AG04449 (cell line): ENCODE measurements around the gene HEXIM1.

ENCODE experiments used
- CTCF ChIA-PET: fragments of 350-600 bp; formaldehyde crosslinking; extraction: SDS; loops from one replicate; lab custom pipeline; 2021; ENCODE audit warnings: antibody characterized with exemption; lab: Yijun Ruan, JAX
- POLR2A ChIA-PET: fragments of 400-600, 350-600 bp; formaldehyde crosslinking; extraction: SDS; loops from one replicate; lab custom pipeline; 2020; ENCODE audit warnings: antibody characterized with exemption, inconsistent platforms; lab: Yijun Ruan, JAX
- DNase-seq: peaks from one replicate; pipeline ENCODE4 v3.0.0-alpha.2; 2010; ENCODE audit warnings: low read depth, low spot score
- H3K4me3 ChIP-seq: 2 replicates; pipeline ENCODE4 v1.5.1; 2011; ENCODE audit warnings: low read depth, mild to moderate bottlenecking, control low read depth, low read length
- CTCF ChIP-seq: IDR thresholded peaks from one replicate; pipeline ENCODE4 v1.5.1; 2011; ENCODE audit warnings: mild to moderate bottlenecking, moderate library complexity, low read length, control low read depth, inconsistent platforms; ENCODE audit not compliant: insufficient read depth; ENCODE audit errors: missing control alignments

The HEXIM1 gene

GRCh38 chr17:45139533-45139920, 8.7 kb upstream of the HEXIM1 start:
- DNase-seq: no peak
- H3K4me3 ChIP-seq: no peak overlapping the region
- no peak for TF ChIP-seq CTCF
- ChIA-PET POLR2A (interaction anchor here (1.6 kb wide), 1 partner anchor 9 kb away, joined by 8 read pairs; the partner anchor contains the start of gene HEXIM1), CTCF (interaction anchor here (0.7 to 16.6 kb wide), 5 partner anchors 10 to 219 kb away, joined by 3 to 677 read pairs (median 5); partner anchors contain the start of gene HEXIM1)

- POLR2A ChIA-PET: interaction anchor here (1.5 to 2.1 kb wide), 2 partner anchors 8 to 18 kb away, joined by 6 to 11 read pairs; partner anchors contain the start of genes ACBD4 and HEXIM2
- no peak for DNase-seq
- TF ChIP-seq CTCF: no peak
- no peak overlapping the region for H3K4me3 ChIP-seq
- CTCF ChIA-PET: interaction anchor here (1.2 to 16.6 kb wide), 6 partner anchors 8 to 55 kb away, joined by 3 to 677 read pairs (median 8); partner anchors contain the start of gene ACBD4
Observed at GRCh38 chr17:45143094-45143670, 5.1 kb upstream of the HEXIM1 start.

- no peak for DNase-seq
- ChIA-PET CTCF (interaction anchor here (0.6 to 3.8 kb wide), 6 partner anchors 8 to 55 kb away, joined by 3 to 75 read pairs (median 4); partner anchors contain the start of gene ACBD4), POLR2A (interaction anchor here (1.5 to 2.1 kb wide), 2 partner anchors 9 to 18 kb away, joined by 6 to 11 read pairs; partner anchors contain the start of genes ACBD4 and HEXIM2)
- TF ChIP-seq CTCF: no peak
- H3K4me3 ChIP-seq: peak overlapping the region; percentile 44
Observed at GRCh38 chr17:45143767-45144198, 4.5 kb upstream of the HEXIM1 start.

- DNase-seq: no peak
- peak overlapping the region; percentile 44 for H3K4me3 ChIP-seq
- POLR2A ChIA-PET: interaction anchor here (0.6 to 2.1 kb wide), 3 partner anchors 9 to 71 kb away, joined by 3 to 11 read pairs (median 6); partner anchors contain the start of genes ACBD4 and HEXIM2
- CTCF ChIA-PET: interaction anchor here (0.6 to 3.8 kb wide), 6 partner anchors 9 to 54 kb away, joined by 3 to 75 read pairs (median 4); partner anchors contain the start of gene ACBD4
- no peak for TF ChIP-seq CTCF
Observed at GRCh38 chr17:45144199-45145034, 3.9 kb upstream of the HEXIM1 start.

GRCh38 chr17:45145035-45145389, 3.3 kb upstream of the HEXIM1 start:
- DNase-seq: no peak
- POLR2A ChIA-PET: interaction anchor here (0.6 to 2.1 kb wide), 2 partner anchors 17 to 71 kb away, joined by 3 to 11 read pairs; partner anchors contain the start of gene HEXIM2
- CTCF ChIA-PET: interaction anchor here (3.8 to 19.9 kb wide), 2 partner anchors 10 to 54 kb away, joined by 75 to 399 read pairs; partner anchors contain the start of gene ACBD4
- no peak for TF ChIP-seq CTCF
- no peak overlapping the region for H3K4me3 ChIP-seq

- DNase-seq: no peak
- ChIA-PET CTCF (interaction anchor here (3.8 to 19.9 kb wide), 2 partner anchors 11 to 53 kb away, joined by 75 to 399 read pairs; partner anchors contain the start of gene ACBD4), POLR2A (interaction anchor here (0.8 kb wide), 1 partner anchor 243 kb away, joined by 3 read pairs; a partner anchor contains a TSS)
- H3K4me3 ChIP-seq: no peak overlapping the region
- TF ChIP-seq CTCF: no peak
Observed at GRCh38 chr17:45146166-45146565, 2.1 kb upstream of the HEXIM1 start.
